H9 (cell line): ENCODE results near the gene FST. TPM values are rescaled to one million over a fixed set of nuclear protein-coding genes. Genes with fewer than 3 reads are reported as not detected.

Source experiments
- DNase-seq: peaks from one replicate; pipeline ENCODE4 v3.0.0-alpha.2; 2017
- H2AFZ ChIP-seq: one replicate; pipeline ENCODE4 v1.6.1; 2013; ENCODE audit warnings: mild to moderate bottlenecking, low read length, control low read depth, moderate library complexity
- H2AK5ac ChIP-seq: 2 replicates; pipeline ENCODE4 v1.6.1; 2013; ENCODE audit warnings: low read length, control low read depth, mixed read lengths; ENCODE audit not compliant: insufficient read length
- H2BK120ac ChIP-seq: one replicate; pipeline ENCODE4 v1.6.1; 2013; ENCODE audit warnings: low read depth, mild to moderate bottlenecking, low read length, control low read depth, inconsistent platforms; ENCODE audit not compliant: poor library complexity, severe bottlenecking
- H2BK12ac ChIP-seq: 2 replicates; pipeline ENCODE4 v1.6.1; 2013; ENCODE audit warnings: low read length, control low read depth, mixed read lengths, low read depth; ENCODE audit not compliant: insufficient read length
- H2BK15ac ChIP-seq: 2 replicates; pipeline ENCODE4 v1.6.1; 2013; ENCODE audit warnings: low read depth, low read length, control low read depth
- H2BK20ac ChIP-seq: one replicate; pipeline ENCODE4 v1.6.1; 2013; ENCODE audit warnings: low read depth, mild to moderate bottlenecking, low read length, control low read depth, inconsistent platforms; ENCODE audit not compliant: poor library complexity, severe bottlenecking
- H2BK5ac ChIP-seq: 2 replicates; pipeline ENCODE4 v1.6.1; 2013; ENCODE audit warnings: low read length, control low read depth, mixed read lengths; ENCODE audit not compliant: insufficient read length
- H3K14ac ChIP-seq: 2 replicates; pipeline ENCODE4 v1.6.1; 2013; ENCODE audit warnings: low read length, control low read depth; ENCODE audit not compliant: insufficient read depth
- H3K18ac ChIP-seq: 2 replicates; pipeline ENCODE4 v1.6.1; 2013; ENCODE audit warnings: low read depth, mild to moderate bottlenecking, mixed read lengths, low read length, control low read depth; ENCODE audit not compliant: insufficient read length
- H3K23ac ChIP-seq: 2 replicates; pipeline ENCODE4 v1.6.1; 2013; ENCODE audit warnings: low read length, control low read depth, mixed read lengths, low read depth; ENCODE audit not compliant: insufficient read length
- H3K23me2 ChIP-seq: 2 replicates; pipeline ENCODE4 v1.6.1; 2013; ENCODE audit warnings: low read depth, mild to moderate bottlenecking, mixed read lengths, low read length, control low read depth; ENCODE audit not compliant: insufficient read length, poor library complexity, severe bottlenecking
- H3K27ac ChIP-seq: 2 replicates; pipeline ENCODE4 v1.5.1; 2013; ENCODE audit warnings: low read length, control low read depth, mixed read lengths, low read depth; ENCODE audit not compliant: insufficient read length
- H3K27me3 ChIP-seq: 2 replicates; pipeline ENCODE4 v1.6.1; 2013; ENCODE audit warnings: low read length, control low read depth, inconsistent platforms; ENCODE audit not compliant: insufficient read depth
- H3K4ac ChIP-seq: 2 replicates; pipeline ENCODE4 v1.6.1; 2013; ENCODE audit warnings: low read depth, mild to moderate bottlenecking, control low read depth, inconsistent platforms, low read length, moderate library complexity
- H3K4me1 ChIP-seq: 2 replicates; pipeline ENCODE4 v1.6.1; 2013; ENCODE audit warnings: low read length, control low read depth, inconsistent platforms; ENCODE audit not compliant: insufficient read depth
- H3K4me2 ChIP-seq: 2 replicates; pipeline ENCODE4 v1.6.1; 2013; ENCODE audit warnings: low read length, control low read depth, mixed read lengths; ENCODE audit not compliant: insufficient read length, insufficient read depth
- H3K56ac ChIP-seq: 2 replicates; pipeline ENCODE4 v1.6.1; 2013; ENCODE audit warnings: low read depth, mild to moderate bottlenecking, mixed read lengths, low read length, control low read depth; ENCODE audit not compliant: insufficient read length
- H3K79me1 ChIP-seq: 2 replicates; pipeline ENCODE4 v1.6.1; 2013; ENCODE audit warnings: low read depth, mild to moderate bottlenecking, moderate library complexity, low read length, control low read depth, inconsistent platforms; ENCODE audit not compliant: insufficient read depth, poor library complexity, severe bottlenecking
- H3K79me2 ChIP-seq: 2 replicates; pipeline ENCODE4 v1.6.1; 2013; ENCODE audit warnings: low read length, control low read depth, inconsistent platforms; ENCODE audit not compliant: insufficient read depth
- H3K9ac ChIP-seq: 2 replicates; pipeline ENCODE4 v1.6.1; 2013; ENCODE audit warnings: low read length, control low read depth, mixed read lengths; ENCODE audit not compliant: insufficient read length; ENCODE audit errors: extremely low read depth
- H3K9me3 ChIP-seq: one replicate; pipeline ENCODE4 v1.6.1; 2013; ENCODE audit warnings: low read depth, low read length, inconsistent platforms; ENCODE audit not compliant: control insufficient read depth
- H3T11ph ChIP-seq: one replicate; pipeline ENCODE4 v1.6.1; 2013; ENCODE audit warnings: mild to moderate bottlenecking, low read length, control low read depth, inconsistent platforms
- H4K20me1 ChIP-seq: one replicate; pipeline ENCODE4 v1.6.1; 2013; ENCODE audit not compliant: control insufficient read depth, insufficient read length, insufficient read depth
- H4K5ac ChIP-seq: 2 replicates; pipeline ENCODE4 v1.6.1; 2013; ENCODE audit warnings: low read depth, mild to moderate bottlenecking, mixed read lengths, low read length, control low read depth; ENCODE audit not compliant: insufficient read length
- H4K8ac ChIP-seq: replicated peaks from 2 replicates; pipeline ENCODE4 v1.6.1; 2013; ENCODE audit warnings: low read length, control low read depth, mixed read lengths, low read depth; ENCODE audit not compliant: insufficient read length
- H4K91ac ChIP-seq: 2 replicates; pipeline ENCODE4 v1.6.1; 2013; ENCODE audit warnings: low read depth, mild to moderate bottlenecking, moderate library complexity, mixed read lengths, low read length, control low read depth; ENCODE audit not compliant: insufficient read length
- H3K27ac Mint-ChIP-seq, 3 experiments: 2 replicates in 2 of 3; 3 replicates in 1 of 3; pipeline ENCODE4 v1.8.0; 2020 to 2021; ENCODE audit warnings: mixed read lengths in 3 of 3, mild to moderate bottlenecking in 1 of 3, moderate library complexity in 1 of 3
- H3K27me3 Mint-ChIP-seq: 2 replicates; pipeline ENCODE4 v1.8.0; 2021; ENCODE audit warnings: low read depth, mild to moderate bottlenecking, moderate library complexity, mixed read lengths
- H3K36me3 Mint-ChIP-seq, 3 experiments: 2 replicates in 2 of 3; 3 replicates in 1 of 3; pipeline ENCODE4 v1.8.0; 2020 to 2021; ENCODE audit warnings: low read depth in 3 of 3, mixed read lengths in 3 of 3; ENCODE audit not compliant: insufficient read depth in 1 of 3
- H3K4me1 Mint-ChIP-seq, 2 experiments: 2 replicates each; pipeline ENCODE4 v1.8.0; 2020; ENCODE audit warnings: mixed read lengths in 2 of 2
- H3K4me3 Mint-ChIP-seq, 2 experiments: 2 replicates in 1 of 2; 3 replicates in 1 of 2; pipeline ENCODE4 v1.8.0; 2020 to 2021; ENCODE audit warnings: mild to moderate bottlenecking in 2 of 2, mixed read lengths in 2 of 2, moderate library complexity in 1 of 2
- H3K9me3 Mint-ChIP-seq, 2 experiments: 2 replicates in 1 of 2; 3 replicates in 1 of 2; pipeline ENCODE4 v1.8.0; 2020; ENCODE audit warnings: mild to moderate bottlenecking in 2 of 2, mixed read lengths in 2 of 2, moderate library complexity in 1 of 2
- CTCF ChIP-seq: fragments of 200-600 bp; sonication (generic); conservative IDR thresholded peaks from 3 replicates; pipeline ENCODE4 v1.8.0; 2021; ENCODE audit warnings: antibody characterized with exemption, mild to moderate bottlenecking
- WGBS: extraction: QIAGEN DNeasy Blood & Tissue Kit; methylation state at CpG from one replicate; pipeline ENCODE4 v1.1.7; 2013; ENCODE audit warnings: missing lambda C conversion rate, low lambda C conversion rate, mixed read lengths; ENCODE audit not compliant: insufficient read length; ENCODE audit errors: extremely low coverage; 5-methylcytosine and 5-hydroxymethylcytosine counted together
- total RNA-seq: library from RNA; stranded (reverse); gene quantifications from 2 replicates; pipeline ENCODE4 v1.2.1, GENCODE V29; 2021

Gene FST
- total RNA-seq, 1 experiment from 2014 or later = 111 TPM

- TF ChIP-seq CTCF = no peak
- Histone ChIP-seq H3K18ac (no peak overlapping the region), H3K27me3 (no peaks in the 10 kb centered on the region), H3K4me1 (peaks cover 5% of the 10 kb centered on the region), H4K20me1 (no peaks in the 10 kb centered on the region), H2BK5ac (no peak overlapping the region), H3T11ph (no peak overlapping the region), H4K8ac (no peak overlapping the region), H4K5ac (no peak overlapping the region), H3K4ac (no peak overlapping the region), H3K27ac (no peak overlapping the region), H3K9ac (no peak overlapping the region), H2BK20ac (no peak overlapping the region), H2BK15ac (no peak overlapping the region), H3K79me2 (no peaks in the 10 kb centered on the region), H2BK12ac (no peak overlapping the region), H3K79me1 (no peaks in the 10 kb centered on the region), H3K23me2 (no peaks in the 10 kb centered on the region), H3K56ac (no peak overlapping the region), H2AK5ac (no peak overlapping the region), H3K4me2 (no peak overlapping the region), H3K14ac (no peak overlapping the region), H3K23ac (no peak overlapping the region), H2BK120ac (no peak overlapping the region), H2AFZ (no peak overlapping the region), H3K9me3 (no peaks in the 10 kb centered on the region), H4K91ac (no peak overlapping the region)
- WGBS = no CpG with 5 or more reads among the region's 1 CpG
- Mint-ChIP-seq H3K36me3 (peaks cover 3 to 8% (median 4%) of the 10 kb centered on the region in 3 experiments; a peak in 5 of 7 replicates), H3K4me1 (peaks cover 22 to 26% of the 10 kb centered on the region in 2 experiments), H3K27me3 (no peaks in the 10 kb centered on the region; the same call in 1 of the 2 replicates), H3K9me3 (peaks cover 3 to 6% of the 10 kb centered on the region in 2 experiments; a peak in 4 of 5 replicates), H3K4me3 (no peak overlapping the region), H3K27ac (no peak overlapping the region)
- no peak for DNase-seq
Measured at GRCh38 chr5:53453898-53454718, 26.3 kb upstream of the FST start.
